Middle frontal gyrus (tissue), 1 donor: ENCODE measurements around the gene MEMO1.
"Not testable (repeated sequence)": the region's sequence is repeated elsewhere in the genome, so short reads cannot be mapped to it uniquely, and the experiment has no call there.

Experiments used
- DNase-seq: peaks from one replicate; pipeline ENCODE4 v3.0.0-alpha.2; 2015; ENCODE audit warnings: low spot score; ENCODE audit errors: extremely low spot score

Gene MEMO1

GRCh38 chr2:32010670-32011484 lies at the start of gene MEMO1:
TSS of gene MEMO1 (minus strand) at chr2:32011008. CDS start at chr2:32010247, 761 bp downstream.
- peak; percentile 85 for DNase-seq

- DNase-seq: no peak
Observed at GRCh38 chr2:32060266-32060665, 49.5 kb upstream of the MEMO1 start.

GRCh38 chr2:32058130-32058529 lies 47.3 kb upstream of the MEMO1 start:
- no peak for DNase-seq

DNA sequence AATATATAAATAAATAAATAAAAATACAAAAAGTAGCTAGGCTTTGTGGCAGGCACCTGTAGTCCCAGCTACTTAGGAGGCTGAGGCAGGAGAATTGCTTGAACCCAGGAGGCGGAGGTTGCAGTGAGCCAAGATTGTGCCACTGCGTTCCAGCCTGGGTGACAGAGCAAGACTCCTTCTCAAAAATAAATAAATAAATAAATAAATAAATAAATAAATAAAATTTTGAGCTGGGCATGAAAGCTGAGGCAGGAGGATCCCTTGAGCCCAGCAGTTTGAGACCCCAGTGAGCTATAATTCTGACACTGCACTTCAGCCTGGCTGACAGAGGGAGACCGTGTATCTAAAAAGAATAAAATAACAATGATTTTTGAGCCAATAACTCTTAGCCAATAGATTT lies 43.8 kb upstream of the MEMO1 start:
- DNase-seq: not testable (repeated sequence)

- no peak for DNase-seq
Observed at GRCh38 chr2:32051836-32052439, 41.1 kb upstream of the MEMO1 start.

GRCh38 chr2:32043561-32043960 lies 32.8 kb upstream of the MEMO1 start:
- DNase-seq: no peak

DNA sequence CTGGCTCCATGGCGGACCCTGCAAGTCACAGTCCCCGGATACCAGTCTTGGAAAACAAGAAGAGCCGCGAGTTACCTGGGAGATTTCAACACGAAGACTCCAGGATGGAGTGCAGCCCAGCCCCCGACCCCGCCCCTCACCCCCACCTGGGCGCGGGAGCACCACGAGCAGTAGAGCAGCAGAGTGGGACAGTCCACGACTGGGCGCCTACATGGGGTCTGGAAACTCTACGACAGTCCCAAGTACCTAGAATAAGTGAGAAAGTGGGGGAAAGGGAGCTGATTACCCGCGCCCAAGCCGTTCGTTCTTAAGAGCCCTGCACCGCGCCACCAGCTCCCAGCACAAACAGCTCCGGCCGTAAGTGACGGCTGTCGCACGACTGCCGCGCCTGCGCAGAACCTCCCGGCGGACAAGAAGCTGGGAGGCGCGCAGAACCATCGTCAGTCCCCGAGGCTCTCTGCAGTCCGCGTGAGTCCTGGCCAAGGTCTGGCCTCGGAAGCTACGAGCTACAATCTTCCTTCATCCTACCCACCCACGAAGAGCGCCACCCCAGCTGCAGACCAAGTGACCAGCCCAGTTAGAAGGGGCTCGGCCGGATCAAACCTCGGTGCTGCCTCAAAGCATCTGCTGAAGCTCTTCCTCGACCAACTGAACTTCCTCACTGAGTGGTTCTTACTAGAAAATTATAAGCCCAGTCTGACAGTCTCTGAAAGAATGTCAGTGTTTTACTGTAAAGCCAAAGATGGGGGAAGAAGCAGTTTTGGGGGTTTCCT lies 28.8 kb upstream of the MEMO1 start, which contains the start of gene DPY30:
Gene DPY30, minus strand, starts transcription at position 359 of the 773 bp plus-strand sequence. Its CDS starts 349 bp downstream, at position 10.
- peak; percentile 91 for DNase-seq

DNA sequence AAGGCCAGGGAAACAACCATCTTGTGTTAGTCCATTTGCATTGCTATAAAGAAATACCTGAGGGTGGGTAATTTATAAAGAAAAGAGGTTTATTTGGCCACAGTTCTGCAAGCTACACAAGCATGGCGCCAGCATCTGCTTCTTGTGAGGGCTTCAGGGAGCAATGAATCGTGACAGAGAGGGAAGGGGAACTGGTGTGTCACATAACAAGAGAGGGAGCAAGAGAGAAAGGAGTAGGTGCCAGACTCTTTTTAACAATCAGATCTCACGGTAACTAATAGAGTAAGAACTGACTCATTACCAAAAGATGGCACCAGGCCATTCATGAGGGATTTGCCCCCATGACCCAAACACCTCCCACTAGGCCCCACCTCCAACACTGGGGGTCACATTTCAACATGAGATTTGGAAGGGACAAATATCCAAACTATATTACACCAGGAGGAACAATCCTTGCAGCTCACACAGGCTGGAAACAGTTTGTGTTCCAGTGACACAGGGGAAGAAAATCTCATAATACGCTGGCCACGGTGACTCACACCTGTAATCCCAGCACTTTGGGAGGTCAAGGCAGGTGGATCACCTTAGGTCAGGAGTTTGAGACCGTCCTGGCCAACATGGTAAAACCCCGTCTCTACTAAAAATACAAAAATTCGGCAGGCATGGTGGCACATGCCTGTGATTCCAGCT lies 23.5 kb upstream of the MEMO1 start:
- not testable (repeated sequence) for DNase-seq

DNA sequence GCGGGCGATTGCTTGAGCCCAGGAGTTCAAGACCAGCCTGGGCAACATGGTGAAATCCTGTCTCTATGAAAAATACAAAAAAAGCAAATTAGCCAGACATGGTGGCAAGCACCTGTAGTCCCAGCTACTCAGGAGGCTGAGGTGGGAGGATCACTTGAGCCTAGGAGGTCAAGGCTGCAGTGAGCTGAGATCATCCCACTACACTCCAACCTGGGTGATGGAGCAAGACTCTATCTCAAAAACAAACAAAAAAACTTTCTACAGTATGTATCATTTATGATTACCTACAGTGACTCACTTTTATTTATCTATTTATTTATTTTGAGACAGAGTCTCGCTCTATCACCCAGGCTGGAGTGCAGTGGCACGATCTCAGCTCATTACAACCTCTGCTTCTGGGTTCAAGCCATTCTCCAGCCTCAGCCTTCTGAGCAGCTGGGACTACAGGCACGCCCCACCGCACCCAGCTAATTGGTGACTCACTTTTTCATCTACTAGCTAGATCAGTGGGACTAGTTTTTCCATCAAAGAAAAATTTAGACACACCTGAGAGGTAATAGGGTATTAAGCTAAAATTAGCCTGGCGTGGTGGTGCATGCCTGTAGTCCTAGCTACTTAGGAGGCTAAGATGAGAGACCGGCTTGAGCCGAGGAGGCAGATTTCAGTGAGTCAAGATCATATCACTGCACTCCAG lies 8.1 kb upstream of the MEMO1 start:
- DNase-seq: not testable (repeated sequence)

GRCh38 chr2:32012872-32013271 lies 2.1 kb upstream of the MEMO1 start:
- no peak for DNase-seq

GRCh38 chr2:32011485-32011960 lies 715 bp upstream of the MEMO1 start:
- no peak for DNase-seq

GRCh38 chr2:32010280-32010669 lies 533 bp downstream of the MEMO1 start:
- DNase-seq: not testable (repeated sequence)

GRCh38 chr2:32009516-32010256 lies 1.1 kb downstream of the MEMO1 start:
- no peak for DNase-seq

- DNase-seq: no peak
Observed at GRCh38 chr2:32008805-32009515, 1.8 kb downstream of the MEMO1 start.

GRCh38 chr2:32007121-32007391 lies 3.8 kb downstream of the MEMO1 start:
- no peak for DNase-seq

GRCh38 chr2:32005371-32005976 lies 5.3 kb downstream of the MEMO1 start:
- no peak for DNase-seq

GRCh38 chr2:32003791-32004190 lies 7.0 kb downstream of the MEMO1 start:
- no peak for DNase-seq

GRCh38 chr2:32002406-32002805 lies 8.4 kb downstream of the MEMO1 start:
- DNase-seq: no peak

DNA sequence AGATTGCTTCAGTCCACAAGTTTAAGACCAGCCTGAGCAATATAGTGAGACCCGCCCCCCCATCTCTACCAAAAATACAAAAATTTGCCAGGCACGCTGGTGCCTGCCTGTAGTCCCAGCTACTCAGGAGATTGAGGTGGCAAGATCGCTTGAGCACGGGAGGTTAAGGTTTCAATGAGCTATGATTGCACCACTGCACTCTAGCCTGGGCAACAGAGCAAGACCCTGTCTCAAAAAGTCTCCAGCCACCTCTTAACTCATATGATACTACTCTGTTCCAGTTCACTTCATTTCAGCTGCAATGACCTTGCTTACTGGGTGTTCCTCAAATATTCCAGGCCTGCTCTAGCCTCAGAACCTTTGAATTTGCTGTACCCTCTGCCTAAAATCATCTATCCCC lies 11.4 kb downstream of the MEMO1 start:
- no peak for DNase-seq
